Measurements from ENCODE around the gene HNMT.

DNA sequence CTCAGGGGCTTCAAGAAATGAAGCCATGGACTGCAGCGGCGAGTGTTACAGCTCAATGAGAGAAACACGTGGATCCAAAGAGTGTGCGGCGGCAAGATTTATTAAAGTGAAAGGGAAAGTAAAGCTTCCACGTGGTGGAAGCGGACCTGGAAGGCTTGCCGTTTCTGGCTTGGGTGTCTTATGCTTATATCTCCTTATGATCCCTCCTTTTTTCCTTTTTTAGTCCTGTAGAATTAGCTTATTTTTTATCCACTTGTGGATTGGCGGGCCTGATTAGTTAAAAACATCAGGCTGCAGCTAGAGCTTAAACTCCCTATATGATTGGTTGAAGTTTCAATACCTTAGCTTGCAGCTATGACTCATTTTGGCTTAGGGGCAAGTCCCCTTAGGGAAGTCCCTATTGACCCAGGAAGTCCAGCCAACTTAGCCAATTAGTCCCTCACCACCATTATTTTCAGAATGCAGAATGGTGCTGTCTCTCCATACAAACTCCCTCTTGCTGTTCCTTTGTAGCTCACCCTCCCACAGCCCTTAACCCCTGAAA, 11.6 kb upstream of the HNMT start:
- TF ChIP-seq, protein P1, sequence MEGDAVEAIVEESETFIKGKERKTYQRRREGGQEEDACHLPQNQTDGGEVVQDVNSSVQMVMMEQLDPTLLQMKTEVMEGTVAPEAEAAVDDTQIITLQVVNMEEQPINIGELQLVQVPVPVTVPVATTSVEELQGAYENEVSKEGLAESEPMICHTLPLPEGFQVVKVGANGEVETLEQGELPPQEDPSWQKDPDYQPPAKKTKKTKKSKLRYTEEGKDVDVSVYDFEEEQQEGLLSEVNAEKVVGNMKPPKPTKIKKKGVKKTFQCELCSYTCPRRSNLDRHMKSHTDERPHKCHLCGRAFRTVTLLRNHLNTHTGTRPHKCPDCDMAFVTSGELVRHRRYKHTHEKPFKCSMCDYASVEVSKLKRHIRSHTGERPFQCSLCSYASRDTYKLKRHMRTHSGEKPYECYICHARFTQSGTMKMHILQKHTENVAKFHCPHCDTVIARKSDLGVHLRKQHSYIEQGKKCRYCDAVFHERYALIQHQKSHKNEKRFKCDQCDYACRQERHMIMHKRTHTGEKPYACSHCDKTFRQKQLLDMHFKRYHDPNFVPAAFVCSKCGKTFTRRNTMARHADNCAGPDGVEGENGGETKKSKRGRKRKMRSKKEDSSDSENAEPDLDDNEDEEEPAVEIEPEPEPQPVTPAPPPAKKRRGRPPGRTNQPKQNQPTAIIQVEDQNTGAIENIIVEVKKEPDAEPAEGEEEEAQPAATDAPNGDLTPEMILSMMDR (IDR thresholded peaks at IDR 0.05), result no peak
- TF ChIP-seq POLR2A (IDR thresholded peaks at IDR 0.05), result no peak
